Heart left ventricle (tissue), 13 donors: ENCODE results near the gene NNMT.

Experiments
- CTCF ChIP-seq, 12 donors: fragments of 200-600 bp; sonication (generic) in 4 of 12; IDR thresholded peaks; one replicate each; pipeline versions ENCODE4 v1.5.0 to v1.8.0; 2018 to 2022; ENCODE audit warnings: antibody characterized with exemption in 12 of 12, mild to moderate bottlenecking in 5 of 12
- POLR2A ChIP-seq, 2 donors: fragments of 450-650 bp; IDR thresholded peaks; one replicate each; pipeline ENCODE4 v1.6.1; 2017; ENCODE audit warnings: antibody characterized with exemption in 2 of 2, mild to moderate bottlenecking in 2 of 2, moderate library complexity in 2 of 2
- donor health status: ischemic (EF 13 %, LVEDD 7.1; RV severe dilation, severe dysfunction).
- donor health status: DM: no; HTN: yes; CAD: no.
- donor health status: DM: no; HTN: no; CAD: no.
- donor health status: ischemic (EF 25% LVEDD 6.9; RV normal size, moderate dysfunction).
- donor health status: ischemic (EF 25% LVEDD 5.7; RV mildly dilated, moderate dysfunction).
- donor health status: ischemic (EF 35%, LVEDD 5.7; RV mildly dilated, moderate dysfunction).
- donor health status: nonischemic (EF 11% LVEDD 7.7; RV severe dilation, severe dysfunction).
- donor health status: DM: yes; HTN: yes; CAD: no.
- donor health status: PGD.
- donor health status: ischemic (EF 29% LVEDD 5.4; RV normal size, mild dysfunction).
- donor health status: nonischemic (EF 23%, LVEDD 6.1; RV moderate dilation, normal function).

GRCh38 chr11:114330373-114330772 is 34.2 kb downstream of the NNMT start:
- TF ChIP-seq CTCF (IDR thresholded peaks at IDR 0.05) (no peak), POLR2A (IDR thresholded peaks at IDR 0.05) (no peak)
